Osteoblast (primary cell): ENCODE data around the gene HDAC1. TPM values are rescaled to one million over a fixed set of nuclear protein-coding genes. Genes with fewer than 3 reads are reported as not detected.

ENCODE experiments used
- DNase-seq: peaks from one replicate; pipeline ENCODE4 v3.0.0; 2011; ENCODE audit warnings: low spot score, mixed read lengths; ENCODE audit not compliant: insufficient read length; ENCODE audit errors: missing footprints
- H2AFZ ChIP-seq: 2 replicates; pipeline ENCODE4 v1.6.0; 2011; ENCODE audit warnings: mild to moderate bottlenecking, low read length
- H3K27ac ChIP-seq: 2 replicates; pipeline ENCODE4 v1.5.1; 2011; ENCODE audit warnings: mild to moderate bottlenecking, low read depth, low read length, moderate library complexity
- H3K27me3 ChIP-seq: 2 replicates; pipeline ENCODE4 v1.6.0; 2012; ENCODE audit warnings: mild to moderate bottlenecking, control low read depth, inconsistent platforms, low read length, moderate library complexity; ENCODE audit not compliant: insufficient read depth
- H3K36me3 ChIP-seq: 2 replicates; pipeline ENCODE4 v1.5.1; 2011; ENCODE audit warnings: mild to moderate bottlenecking, low read length, control low read depth, moderate library complexity; ENCODE audit not compliant: insufficient read depth
- H3K4me1 ChIP-seq: 2 replicates; pipeline ENCODE4 v1.5.1; 2011; ENCODE audit warnings: mild to moderate bottlenecking, low read length, control low read depth, moderate library complexity; ENCODE audit not compliant: insufficient read depth
- H3K4me2 ChIP-seq: 2 replicates; pipeline ENCODE4 v1.6.0; 2011; ENCODE audit warnings: mild to moderate bottlenecking, low read length; ENCODE audit not compliant: insufficient read depth
- H3K4me3 ChIP-seq: fragments of 200-600 bp; sonication (generic); 3 replicates; pipeline ENCODE4 v1.5.1; 2012; ENCODE audit warnings: mild to moderate bottlenecking, low read length, inconsistent platforms; ENCODE audit not compliant: insufficient read depth
- H3K79me2 ChIP-seq: 2 replicates; pipeline ENCODE4 v1.6.0; 2012; ENCODE audit warnings: mild to moderate bottlenecking, low read length, control low read depth, inconsistent platforms; ENCODE audit not compliant: insufficient read depth
- H3K9me3 ChIP-seq: 2 replicates; pipeline ENCODE4 v1.5.1; 2011; ENCODE audit warnings: low read depth, low read length, control low read depth
- H4K20me1 ChIP-seq: 2 replicates; pipeline ENCODE4 v1.6.0; 2012; ENCODE audit warnings: mild to moderate bottlenecking, low read length, control low read depth; ENCODE audit not compliant: insufficient read depth
- total RNA-seq: library from RNA; depleted of rRNA; stranded (reverse); fragments of >200 nt; gene quantifications from 2 replicates; pipeline ENCODE4 v1.2.3, GENCODE V29; 2012
- TF ChIP-seq, protein P1 (sequence below): IDR thresholded peaks from 2 replicates; pipeline ENCODE4 v1.5.1; 2011; ENCODE audit warnings: mild to moderate bottlenecking, low read depth, low read length, moderate library complexity; ENCODE audit errors: extremely low read depth

Gene HDAC1
- total RNA-seq, 1 donor, result 44.5 TPM

DNA sequence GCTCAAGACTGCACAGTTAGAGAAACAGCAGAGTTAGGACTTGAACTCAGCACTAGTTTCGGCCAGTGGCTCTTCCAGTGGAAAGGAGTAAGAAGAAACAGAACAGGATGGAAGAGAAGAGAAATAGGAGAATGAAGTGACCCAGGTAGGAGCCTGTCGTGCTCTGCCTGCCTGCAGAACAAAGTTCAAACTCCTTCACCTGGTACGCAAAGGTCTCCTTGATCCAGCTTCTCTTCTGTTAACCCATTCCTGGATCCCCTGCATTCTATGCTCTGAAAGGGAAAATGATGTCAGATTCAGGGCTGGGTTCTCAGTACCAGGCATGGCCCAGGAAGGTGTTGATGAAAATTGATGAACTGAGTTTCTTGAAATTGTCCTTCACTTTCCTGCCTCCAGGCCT, 66.6 kb downstream of the HDAC1 start:
- H4K20me1 ChIP-seq, result peaks cover 4% of the 10 kb centered on the region
- H3K4me1 ChIP-seq, result peaks cover 17% of the 10 kb centered on the region
- H3K27ac ChIP-seq, result no peak overlapping the region
- H3K27me3 ChIP-seq, result no peaks in the 10 kb centered on the region
- DNase-seq, result peak; percentile 42
- no peak overlapping the region for H2AFZ ChIP-seq
- H3K9me3 ChIP-seq, result no peaks in the 10 kb centered on the region
- TF ChIP-seq, protein P1, sequence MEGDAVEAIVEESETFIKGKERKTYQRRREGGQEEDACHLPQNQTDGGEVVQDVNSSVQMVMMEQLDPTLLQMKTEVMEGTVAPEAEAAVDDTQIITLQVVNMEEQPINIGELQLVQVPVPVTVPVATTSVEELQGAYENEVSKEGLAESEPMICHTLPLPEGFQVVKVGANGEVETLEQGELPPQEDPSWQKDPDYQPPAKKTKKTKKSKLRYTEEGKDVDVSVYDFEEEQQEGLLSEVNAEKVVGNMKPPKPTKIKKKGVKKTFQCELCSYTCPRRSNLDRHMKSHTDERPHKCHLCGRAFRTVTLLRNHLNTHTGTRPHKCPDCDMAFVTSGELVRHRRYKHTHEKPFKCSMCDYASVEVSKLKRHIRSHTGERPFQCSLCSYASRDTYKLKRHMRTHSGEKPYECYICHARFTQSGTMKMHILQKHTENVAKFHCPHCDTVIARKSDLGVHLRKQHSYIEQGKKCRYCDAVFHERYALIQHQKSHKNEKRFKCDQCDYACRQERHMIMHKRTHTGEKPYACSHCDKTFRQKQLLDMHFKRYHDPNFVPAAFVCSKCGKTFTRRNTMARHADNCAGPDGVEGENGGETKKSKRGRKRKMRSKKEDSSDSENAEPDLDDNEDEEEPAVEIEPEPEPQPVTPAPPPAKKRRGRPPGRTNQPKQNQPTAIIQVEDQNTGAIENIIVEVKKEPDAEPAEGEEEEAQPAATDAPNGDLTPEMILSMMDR, result no peak
- no peak overlapping the region for H3K4me3 ChIP-seq
- peaks cover 8% of the 10 kb centered on the region for H3K36me3 ChIP-seq
- H3K4me2 ChIP-seq, result no peak overlapping the region
- H3K79me2 ChIP-seq, result no peaks in the 10 kb centered on the region

DNA sequence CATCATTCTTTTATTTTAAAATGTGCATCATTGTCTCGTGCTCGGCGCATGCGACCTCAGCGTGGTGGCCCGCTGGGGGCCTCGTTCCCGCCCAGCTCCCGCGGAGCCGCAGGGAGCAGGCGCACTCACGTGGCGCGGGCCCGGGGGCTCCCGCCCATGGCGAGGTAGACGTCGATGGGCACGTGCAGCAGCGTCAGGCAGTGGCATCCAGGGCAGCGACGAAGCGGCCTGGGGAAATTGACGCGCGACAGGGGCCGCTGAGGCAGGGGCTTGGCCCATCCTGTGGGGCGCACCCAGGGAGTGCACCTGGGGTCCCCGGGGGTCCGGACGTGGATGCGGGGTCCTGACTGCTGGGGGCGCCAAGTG, 69.4 kb downstream of the HDAC1 start:
- Histone ChIP-seq H3K27me3 (no peaks in the 10 kb centered on the region), H3K36me3 (peaks cover 24% of the 10 kb centered on the region), H2AFZ (no peak overlapping the region), H3K4me3 (peak overlapping the region; percentile 71), H3K79me2 (no peaks in the 10 kb centered on the region), H3K4me1 (peaks cover 8% of the 10 kb centered on the region), H3K27ac (no peak overlapping the region), H3K4me2 (peak overlapping the region; percentile 80), H3K9me3 (no peaks in the 10 kb centered on the region), H4K20me1 (peaks cover 8% of the 10 kb centered on the region)
- DNase-seq, result no peak
- TF ChIP-seq, protein P1, result no peak

DNA sequence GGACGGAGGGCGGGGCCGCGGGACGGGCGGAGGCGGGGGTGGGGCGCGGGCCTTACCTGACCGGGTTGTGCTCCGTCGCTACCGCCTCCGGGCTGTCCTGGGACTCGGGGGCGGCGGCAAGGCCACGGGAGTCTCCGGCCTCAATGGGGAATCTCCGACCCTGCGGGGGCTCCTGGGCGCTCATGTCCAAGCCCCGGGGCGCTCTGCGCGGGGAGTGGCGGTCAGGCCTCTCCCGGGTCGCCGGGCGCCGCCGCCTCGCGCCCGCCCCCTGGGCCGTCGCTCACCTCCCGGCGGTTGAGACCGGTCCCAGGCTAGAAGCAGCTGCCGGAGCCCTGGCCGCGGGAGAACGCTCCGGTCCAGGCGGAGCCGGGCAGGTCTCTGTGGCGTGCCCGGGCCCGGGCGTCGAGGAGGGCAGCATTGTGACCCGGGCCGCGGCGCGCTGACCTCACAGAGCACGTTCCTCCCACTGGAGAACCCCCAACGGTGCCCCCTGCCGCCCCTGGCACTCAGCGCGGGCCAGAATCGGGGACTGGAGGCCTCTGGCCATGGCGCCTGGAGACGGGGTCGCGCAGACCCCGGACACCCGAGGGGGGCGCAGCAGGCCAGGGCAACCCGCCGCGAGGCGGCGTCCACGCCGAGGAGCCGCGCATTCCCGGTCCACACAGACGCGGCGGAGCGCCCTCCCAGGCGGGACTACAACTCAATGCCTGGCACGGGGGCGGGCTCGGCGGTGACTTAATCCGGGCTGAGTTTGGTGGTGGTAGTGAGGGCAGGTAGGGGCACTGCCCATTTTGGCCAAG, 70.0 kb downstream of the HDAC1 start:
- Histone ChIP-seq H2AFZ (no peak overlapping the region), H3K4me2 (peak overlapping the region; percentile 80), H3K4me3 (peak overlapping the region; percentile 71)

More for the DNA sequence above, 70.0 kb downstream of the HDAC1 start:
- Histone ChIP-seq H4K20me1 (peaks cover 8% of the 10 kb centered on the region), H3K9me3 (no peaks in the 10 kb centered on the region), H3K36me3 (peaks cover 30% of the 10 kb centered on the region), H3K27ac (peak overlapping the region; percentile 17), H3K27me3 (no peaks in the 10 kb centered on the region), H3K79me2 (no peaks in the 10 kb centered on the region), H3K4me1 (peaks cover 8% of the 10 kb centered on the region)
- TF ChIP-seq, protein P1, result peak; percentile 29
- DNase-seq, result peak; percentile 94
